IPS-NIHi7 (cell line): ENCODE measurements around the gene FAM20A.

Experiments
- DNase-seq: peaks from one replicate; pipeline ENCODE4 v3.0.0; 2012; ENCODE audit warnings: mixed read lengths; ENCODE audit errors: extremely low spot score

The FAM20A gene

DNA sequence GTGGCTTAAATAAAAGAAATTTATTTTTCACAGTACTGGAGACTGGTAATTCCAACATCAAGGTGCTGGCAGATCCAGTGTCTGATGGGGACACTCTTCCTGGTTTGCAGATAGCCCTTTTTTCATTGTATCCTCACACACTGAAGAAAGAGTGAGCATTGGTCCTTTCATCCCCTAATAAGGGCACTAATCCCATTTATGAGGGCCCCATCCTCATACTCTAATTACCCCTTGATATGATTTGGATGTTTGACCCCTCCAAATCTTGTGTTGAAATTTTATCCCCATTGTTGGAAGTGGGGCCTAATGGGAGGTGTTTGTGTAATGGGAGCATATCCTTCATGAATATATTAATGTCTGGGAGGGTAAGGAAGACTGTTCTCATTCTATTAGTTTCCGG, 9.4 kb upstream of the FAM20A start:
- DNase-seq = no peak

DNA sequence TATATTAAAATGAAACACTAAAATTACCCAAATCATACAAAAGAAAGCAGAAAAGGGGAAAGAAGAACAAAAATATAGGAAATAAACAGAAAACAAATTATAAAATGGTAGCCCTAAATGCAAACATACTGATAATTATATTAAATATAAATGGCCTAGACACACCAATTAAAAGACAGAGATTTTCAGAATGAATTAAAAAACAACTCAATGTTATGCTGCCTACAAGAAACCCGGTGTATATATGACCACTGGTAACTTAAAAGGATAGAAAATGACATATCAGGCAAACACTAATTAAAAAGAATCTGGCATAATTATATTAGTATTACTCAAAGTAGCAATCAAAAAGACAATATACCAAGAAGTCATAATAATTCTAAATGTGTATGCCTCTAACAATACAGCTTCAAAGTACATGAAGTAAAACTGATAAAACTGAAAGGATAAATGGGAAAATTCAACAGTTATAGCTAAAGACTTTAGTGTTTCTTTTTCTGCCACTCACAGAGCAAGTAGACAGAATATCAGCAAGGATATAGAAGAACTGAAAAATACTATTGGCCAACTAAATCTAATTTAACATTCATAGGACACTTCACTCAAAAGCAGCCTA, 7.5 kb upstream of the FAM20A start:
- DNase-seq = no peak

DNA sequence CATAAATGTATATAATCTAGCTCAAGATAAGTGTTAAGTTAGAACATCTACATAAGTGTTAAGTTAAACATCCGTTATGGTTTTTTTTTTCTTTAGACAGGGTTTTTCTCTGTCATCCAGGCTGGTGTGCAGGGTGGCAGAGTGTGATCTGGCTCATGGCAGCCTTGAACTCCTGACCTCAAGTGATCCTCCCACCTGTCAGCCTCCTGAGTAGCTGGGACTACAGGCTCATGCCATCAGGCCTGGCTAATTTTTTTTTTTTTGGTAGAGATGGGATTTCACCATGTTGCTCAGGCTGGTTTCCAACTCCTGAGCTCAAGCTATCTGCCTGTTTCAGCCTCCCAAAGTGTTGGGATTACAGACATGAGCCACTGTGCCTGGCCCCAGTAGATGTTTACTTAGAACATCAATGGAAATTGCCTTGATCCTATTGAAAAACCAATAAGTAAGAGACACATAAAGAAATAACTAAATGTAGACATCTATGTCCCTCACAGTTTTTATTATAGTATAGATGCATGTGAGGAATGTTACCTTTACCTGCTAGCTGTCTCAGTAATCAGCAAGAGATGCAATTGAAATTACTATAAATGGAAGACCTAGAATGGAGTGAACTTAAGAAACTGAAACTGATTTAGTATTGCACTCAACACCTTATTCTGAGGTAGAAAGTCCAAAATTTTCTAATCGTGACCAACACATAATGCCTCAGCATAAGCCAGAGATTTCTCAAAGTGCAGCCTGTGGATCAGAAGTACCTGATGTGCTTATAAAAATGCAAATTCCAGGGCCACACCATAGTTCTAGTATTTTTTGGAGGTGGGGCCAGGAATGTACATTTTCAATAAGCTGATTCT, 5.5 kb upstream of the FAM20A start:
- DNase-seq = no peak

DNA sequence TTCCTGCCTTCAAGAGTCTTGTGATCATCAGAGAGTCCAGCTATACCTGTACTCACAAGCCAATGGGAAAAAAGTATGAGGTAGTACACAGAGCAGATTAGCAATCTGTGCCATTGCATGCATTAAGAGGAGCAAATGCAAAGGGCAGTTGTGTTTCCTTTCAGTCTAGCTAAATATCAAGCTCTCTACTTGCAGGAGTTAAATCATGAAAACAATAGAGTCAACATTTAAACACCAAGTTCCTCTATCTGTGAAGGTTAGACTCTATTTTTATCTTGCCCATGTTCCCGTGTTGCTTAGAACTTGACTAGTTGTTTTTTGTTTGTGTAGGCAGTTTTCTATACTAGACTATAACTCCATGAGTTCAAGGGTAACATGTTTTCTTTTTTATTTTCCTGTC, 4.7 kb upstream of the FAM20A start:
- no peak for DNase-seq

DNA sequence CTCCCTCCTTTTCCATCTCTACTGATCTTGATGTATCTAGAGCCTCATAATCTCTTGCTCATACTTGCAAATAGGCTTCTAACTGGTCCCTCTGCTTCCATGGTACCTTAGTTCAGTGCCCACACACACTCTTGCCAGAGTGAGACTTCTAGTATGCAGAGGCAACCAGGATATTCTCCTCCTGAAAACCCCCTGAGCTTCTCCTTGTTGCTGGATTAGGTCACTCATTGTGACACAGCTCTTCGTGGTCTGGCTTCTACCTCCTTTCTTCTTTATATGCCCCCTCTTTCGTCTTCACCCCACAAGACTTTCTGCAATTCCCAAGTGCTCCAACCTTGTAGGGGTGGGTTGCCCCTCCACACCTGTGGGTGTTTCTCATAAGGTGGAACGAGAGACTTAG, 2.5 kb upstream of the FAM20A start:
- DNase-seq = no peak

DNA sequence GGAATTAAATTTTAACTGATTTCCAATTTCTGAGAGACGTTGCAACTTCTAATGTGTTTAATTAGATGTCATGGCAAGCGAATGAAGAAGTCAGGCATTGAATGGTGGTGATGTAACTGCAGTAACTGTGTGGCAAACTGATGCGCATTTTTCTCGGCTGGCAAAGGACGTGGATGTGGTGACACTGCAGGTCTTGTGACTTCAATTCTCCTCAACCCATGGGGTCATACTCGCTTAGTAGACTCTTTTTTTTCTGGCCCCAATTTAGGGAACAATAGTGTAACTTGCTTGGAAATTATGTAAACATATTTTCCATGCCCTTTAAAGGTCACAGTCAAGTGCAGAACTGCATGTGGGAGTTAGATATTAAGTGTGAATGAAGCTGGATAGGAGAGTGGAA, 1.9 kb upstream of the FAM20A start:
- no peak for DNase-seq

DNA sequence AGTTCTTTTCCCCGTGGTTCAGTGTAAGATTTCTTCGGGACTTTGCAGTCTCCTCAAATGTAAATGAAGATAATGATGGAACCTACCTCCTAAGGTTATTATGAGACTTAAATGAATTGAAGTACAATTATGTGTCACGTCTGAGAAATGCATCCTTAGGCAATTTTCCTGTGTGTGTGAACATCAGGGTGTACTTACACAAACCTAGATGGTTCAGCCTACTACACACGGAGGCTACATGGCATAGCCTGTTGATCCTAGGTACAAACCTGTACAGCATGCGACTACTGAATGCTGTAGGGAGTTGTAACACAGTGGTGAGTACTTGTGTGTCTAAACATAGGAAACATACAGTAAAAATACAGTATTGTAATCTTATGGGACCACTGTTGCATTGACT, 1.1 kb upstream of the FAM20A start:
- no peak for DNase-seq

DNA sequence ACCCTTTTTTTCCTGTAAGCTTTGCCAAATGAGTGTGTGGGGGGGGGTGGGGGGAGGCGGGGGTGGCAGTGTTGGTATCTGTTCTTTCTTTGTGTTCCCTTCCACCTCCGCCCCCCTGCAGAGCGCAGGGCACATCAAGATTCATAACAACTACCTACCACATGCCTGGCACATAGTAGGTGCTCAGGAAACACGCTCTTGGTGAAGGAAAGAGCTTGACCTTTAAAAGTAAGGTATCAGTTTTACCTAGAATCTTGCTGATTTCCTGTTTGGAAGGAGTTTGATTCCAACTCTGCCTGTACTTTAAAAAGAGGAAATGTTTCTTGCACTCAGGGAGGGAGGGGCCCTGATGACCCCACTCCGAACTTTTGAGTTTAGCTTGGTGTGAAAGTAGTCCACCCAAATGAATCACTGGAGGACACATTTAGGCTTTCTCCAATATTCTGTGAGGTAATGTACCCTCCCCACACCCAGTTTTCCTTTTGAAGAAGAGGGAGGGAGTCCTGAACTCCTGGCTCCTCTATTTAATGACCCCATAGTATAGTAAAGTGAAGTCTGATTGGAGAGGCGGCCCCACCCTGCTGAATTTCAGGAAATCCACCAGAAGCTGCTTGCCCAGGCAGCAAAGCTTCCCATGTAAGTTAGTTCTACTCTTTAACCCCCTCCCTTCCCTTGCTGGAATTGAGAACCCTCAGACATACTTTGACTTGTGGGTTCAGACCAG, 560 bp upstream of the FAM20A start:
- no peak for DNase-seq

DNA sequence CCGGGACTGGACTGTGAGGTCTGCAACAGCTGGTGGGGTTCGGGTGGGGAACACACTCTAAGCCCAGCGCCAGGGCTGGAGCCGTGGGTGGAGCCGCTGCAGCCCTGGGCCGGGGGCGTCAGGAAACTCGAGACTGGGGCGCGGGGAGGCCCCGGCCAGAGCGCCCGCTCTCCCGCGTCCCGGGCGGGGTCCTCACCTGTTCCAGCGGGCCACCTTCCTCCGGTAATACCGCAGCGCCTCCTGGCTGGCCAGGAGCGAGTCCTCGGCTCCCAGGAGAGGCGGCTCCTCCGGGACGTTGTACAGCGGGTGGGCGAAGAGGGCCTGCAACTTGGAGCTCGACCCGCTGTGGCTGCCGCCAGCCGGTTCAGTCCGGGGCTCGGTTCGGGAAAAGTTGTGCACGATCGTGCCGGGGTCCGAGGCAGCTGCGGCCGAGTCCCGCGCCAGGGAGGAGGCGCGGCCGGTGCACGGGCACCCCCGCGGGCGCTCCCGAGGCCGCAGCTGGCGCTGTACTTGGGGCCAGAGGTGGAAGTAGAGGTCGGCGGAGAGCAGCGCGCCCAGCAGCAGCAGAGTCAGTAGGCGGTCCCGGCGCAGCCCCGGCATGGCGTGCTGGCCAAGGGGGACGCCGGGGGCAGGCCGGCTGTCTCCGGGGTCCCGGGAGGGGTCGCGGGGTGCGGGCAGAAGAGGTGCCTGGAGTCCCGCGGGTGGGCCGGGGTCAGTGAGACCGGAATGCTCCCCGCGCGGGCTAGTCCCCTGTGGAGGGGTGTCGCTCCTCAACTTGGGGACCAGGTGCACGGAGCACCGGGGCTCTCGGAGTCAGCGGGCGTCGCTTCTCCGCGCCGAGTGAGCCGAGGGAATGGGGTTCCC, 868 bp downstream of the FAM20A start:
- peak; percentile 70 for DNase-seq

DNA sequence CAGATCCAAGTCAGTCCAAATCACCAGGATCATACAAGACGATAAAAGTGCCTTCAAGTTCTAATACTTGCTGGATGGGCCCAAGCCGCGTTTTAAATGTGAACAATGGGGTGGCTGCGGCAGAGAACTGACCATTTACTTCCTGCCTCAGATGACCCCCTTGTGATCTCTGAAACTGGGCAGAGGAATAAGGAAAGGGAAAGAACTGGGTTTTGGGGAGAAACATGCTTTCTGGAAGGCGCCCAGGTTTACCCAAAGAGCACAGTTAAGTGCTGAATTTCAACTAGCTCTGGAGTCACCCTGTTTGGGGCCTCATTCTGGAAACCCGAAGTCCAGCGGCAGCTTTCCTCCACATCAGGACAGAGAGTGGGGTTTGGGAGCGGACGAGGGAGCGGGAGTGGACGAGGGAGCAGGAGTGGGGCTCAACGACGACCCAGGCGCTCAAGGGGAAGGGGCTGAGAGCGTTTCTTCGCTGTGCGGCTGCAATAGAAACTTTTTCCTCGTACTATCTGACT, 1.6 kb downstream of the FAM20A start:
- DNase-seq = no peak

DNA sequence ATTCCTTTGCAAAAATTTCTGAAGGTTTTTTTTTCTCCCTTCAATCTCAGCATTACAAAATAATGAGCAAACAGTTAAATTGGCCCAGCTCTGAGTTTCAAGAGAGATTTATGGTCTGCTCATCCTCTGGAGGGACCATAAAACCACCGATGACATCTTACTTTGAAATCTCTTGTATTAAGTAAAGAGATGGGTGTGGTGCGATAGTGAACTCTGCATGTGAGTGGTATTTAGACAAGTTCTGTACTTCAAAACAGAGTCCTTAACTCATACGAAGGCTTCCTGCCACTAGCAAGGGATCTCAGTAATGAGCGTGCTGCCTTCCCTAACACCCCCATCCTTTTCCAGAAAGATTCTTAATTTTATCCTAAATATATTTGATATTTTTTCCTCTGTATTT, 2.1 kb downstream of the FAM20A start:
- no peak for DNase-seq

DNA sequence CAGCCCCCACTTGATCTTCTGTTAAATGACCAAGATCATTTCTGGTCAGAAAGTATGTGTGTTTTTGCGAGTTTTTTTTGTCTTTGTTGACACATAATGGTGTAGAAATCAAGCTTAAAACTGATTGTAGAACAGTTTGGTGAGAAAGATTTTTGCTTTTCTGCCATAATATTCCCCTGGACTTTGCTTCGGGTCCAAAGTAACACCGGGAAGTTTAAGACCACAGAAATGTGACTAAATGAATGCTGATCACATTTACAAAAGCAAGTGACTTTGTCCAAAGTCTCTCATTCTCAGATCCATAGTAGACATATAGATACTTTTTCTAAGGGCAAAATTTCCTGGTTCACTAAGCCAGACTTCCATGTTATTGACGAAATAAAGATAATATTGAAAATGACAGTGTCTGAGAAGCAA, 2.6 kb downstream of the FAM20A start:
- DNase-seq = no peak

DNA sequence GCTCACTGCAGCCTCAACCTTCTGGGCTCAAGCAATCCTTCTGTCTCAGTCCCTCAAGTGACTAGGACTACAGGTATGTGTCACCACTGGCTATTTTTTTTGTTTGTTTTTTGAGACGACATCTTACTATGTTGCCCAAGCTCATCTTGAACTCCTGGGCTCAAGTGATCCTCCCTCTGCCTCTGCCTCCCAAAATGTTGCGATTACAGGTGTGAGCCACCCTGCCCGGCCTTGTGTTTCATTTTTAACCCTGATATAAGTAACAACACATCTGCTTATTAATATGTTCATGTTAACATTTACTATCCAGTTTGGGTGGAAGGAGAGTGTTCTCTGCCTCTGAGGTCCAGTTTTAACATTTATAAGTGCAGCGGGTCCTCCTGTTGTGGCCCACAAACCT, 3.1 kb downstream of the FAM20A start:
- DNase-seq = no peak

DNA sequence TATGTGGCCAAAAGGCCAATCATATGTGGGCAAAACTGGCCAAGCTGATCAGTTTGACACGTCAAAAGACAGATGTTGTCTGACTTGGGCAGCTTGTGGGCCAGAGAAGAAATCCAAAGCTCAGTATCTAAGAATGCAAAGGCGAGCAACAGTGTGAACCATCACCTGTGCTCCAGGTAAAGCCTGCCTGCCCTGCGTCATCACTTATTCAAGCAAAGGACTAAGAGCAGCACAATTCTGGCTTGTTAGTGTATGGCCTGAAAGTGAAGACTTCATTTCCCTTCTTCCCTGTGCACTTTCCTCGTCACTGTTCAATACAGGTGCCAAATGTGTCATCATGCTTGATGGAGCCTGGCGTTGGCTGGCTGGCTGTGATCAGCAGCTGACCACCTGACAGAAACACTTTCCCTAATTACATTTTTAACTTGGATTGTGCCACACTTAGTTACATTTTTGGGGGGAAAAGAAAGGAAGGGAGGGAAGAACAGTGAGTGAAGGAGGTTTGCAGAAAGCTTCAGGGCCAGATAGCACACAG, 4.7 kb downstream of the FAM20A start:
- DNase-seq = no peak

DNA sequence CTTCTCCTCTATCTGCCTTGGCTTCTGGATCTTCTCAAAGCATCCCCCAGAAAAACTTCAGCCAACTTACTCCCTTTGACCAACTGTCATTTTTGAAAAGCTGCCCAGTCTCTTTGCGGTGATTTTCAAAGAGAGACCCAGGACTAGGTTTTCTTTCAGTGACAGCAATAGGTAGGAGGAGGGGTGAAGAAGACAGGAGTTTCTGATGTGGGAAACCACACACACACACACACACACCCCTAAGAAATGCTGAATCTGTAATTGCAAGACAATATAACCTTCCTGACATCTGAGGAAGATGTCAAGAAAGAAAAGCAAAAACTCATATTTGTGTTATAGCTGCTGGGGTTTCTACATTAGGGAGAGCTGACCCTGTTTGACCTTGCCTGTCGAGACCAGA, 5.2 kb downstream of the FAM20A start:
- DNase-seq = no peak

DNA sequence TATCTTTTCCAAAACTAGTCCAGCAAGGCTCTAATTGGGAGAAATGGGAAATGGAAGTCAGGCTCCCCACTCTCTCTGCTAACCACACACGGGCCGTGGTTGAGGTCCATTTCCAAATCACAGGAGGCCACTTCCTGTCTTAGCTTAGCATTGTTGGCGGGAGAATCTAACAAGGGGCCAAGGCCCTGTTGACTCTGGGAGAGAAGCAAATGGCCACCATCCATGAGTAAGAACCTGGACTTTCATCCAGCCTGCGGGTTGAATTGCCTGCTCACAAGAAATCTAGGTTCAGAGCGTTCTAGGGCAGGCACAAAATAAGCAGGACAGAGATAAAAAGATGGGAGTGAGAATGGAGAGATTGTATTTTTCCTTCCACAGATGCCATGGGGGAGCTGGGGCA, 5.7 kb downstream of the FAM20A start:
- no peak for DNase-seq

DNA sequence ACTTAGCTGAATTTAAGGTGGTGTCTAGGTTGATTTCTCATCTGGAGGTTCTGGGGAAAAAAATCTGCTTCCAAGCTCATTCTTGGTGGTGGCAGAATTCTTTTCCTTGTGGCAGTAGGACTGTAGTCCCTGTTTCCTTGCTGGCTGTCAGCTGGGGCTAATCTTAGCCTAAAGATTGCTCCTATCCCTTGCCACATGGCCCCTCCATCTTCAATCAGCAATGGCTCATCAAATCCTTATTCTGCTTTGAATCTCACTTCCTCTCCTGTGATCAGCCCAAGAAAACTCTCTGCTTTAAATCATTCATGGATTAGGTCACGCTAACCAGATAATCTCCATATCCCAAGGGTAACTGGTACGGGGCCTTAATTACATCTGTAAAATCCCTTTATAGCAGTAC, 6.6 kb downstream of the FAM20A start:
- no peak for DNase-seq

DNA sequence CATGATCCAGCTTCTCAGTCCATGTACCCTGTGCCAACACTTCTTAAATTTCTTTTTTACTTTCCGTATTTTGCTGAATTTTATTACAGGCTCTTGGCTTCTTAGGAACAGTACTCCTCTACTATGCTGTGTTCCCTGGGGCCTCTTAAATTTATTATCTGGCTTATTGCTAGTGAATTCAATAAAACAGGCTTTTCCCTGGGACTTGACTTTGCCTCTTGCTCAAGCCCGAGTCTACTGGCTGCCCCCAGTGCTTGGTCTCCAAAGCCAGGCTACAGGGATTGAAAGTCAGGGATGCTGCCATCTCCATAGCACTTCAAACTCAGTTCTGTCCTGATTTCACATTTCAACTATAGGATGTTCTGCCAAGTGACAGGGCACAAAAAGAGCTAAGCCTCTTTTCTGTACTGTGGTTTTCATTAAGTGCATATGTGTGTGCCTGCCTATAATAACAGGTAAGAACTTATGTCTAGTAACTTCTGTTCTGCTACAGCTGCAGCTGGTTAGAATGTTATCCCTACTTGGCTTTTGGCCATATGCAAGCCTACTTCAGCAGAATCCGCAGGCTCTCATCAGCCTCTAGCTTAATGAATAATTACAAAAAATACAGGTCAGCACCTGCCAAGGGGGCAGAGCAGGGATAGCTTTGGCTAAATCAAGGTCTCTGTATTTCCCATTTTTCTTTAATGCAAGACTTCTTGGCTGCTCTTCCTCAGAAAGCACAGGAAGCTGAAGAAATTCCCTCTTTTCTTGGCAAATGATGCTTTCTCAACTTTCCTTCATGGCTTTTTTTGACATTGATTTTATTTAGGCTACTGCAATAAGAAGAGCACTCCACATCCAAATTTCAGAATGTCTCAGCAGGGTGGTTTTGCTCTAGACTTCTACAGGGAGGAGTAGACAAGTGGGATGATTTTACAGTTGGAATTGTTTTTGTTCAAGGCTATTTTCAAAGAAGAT, 8.2 kb downstream of the FAM20A start:
- no peak for DNase-seq

DNA sequence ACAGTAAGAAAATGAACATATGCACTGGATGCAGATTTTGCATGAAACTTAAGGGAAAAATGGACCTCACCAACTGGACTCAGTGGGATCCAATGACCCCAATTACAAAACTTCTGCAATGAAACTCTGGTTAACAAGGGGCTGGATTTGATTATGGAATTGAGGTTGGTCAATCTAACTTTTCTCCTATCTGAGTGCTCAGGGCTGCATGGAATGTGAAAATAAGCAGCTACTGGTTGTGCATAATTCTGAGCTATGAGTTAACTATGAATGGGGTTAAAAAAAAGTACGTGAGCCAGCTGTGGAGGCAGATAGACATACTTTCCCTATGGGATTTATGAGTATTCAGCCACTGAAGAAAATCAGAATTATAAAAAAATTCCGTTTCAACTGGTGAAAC, 9.2 kb downstream of the FAM20A start:
- DNase-seq = no peak

DNA sequence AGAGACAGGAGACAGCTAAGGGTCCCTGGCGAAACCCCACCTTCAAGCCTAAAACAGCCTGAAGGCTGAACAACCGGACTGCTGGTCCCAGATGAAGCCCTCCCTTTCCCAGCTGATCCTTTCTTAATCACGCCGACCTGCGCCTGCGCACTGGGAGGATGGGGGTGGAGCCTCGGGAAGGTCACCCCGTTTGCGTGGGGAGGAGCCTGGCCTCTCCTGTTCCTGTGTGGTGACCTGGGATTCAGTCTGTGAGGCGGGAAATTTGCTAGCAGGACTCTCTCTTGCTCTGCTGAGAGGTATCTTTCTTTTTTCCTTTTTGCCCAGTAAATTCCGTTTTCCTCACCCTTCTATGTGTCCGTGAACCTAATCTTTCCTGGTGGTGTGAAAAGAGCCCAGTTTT, 9.6 kb downstream of the FAM20A start:
- DNase-seq = peak; percentile 46
